ENCODE data around the gene ARHGAP10.

ARHGAP10 gene

DNA sequence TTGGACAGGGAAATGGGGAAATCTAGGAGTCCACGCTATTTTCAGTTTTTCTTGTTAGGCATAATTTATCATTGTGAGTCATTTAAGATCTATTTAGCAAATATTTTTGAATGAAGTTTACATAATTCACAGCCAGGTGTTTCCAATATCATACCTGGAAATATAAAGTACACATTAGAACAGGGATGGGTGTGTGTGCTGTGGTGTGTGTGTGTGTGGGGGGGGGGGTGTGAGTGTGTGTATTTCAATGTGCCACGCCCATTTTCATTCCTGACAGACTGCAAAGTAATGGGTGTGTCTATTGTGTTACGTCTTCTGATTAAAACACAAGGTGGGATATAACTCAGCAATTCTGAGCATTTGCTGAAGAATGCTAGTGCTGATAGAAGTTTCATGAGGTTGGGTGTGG is 33.2 kb downstream of the ARHGAP10 start:
- Histone ChIP-seq H3K27me3 (ENCODE audit: control insufficient read depth, insufficient read depth, low read length, poor library complexity, severe bottlenecking) (no peaks in the 10 kb centered on the region), H3K36me3 (ENCODE audit: control insufficient read depth, insufficient read depth, low read length) (no peaks in the 10 kb centered on the region), H3K27ac (ENCODE audit: insufficient read depth, low read depth, low read length, poor library complexity, severe bottlenecking) (no peak overlapping the region), H3K4me1 (ENCODE audit: control insufficient read depth, insufficient read depth, low read length) (no peaks in the 10 kb centered on the region), H3K4me3 (ENCODE audit: insufficient read depth, low read depth, low read length) (no peak overlapping the region), H3K9me3 (ENCODE audit: control insufficient read depth, low read length) (no peaks in the 10 kb centered on the region)
- 93 to 95% methylated on average over 3 of the region's 3 CpGs for WGBS, 2 experiments

DNA sequence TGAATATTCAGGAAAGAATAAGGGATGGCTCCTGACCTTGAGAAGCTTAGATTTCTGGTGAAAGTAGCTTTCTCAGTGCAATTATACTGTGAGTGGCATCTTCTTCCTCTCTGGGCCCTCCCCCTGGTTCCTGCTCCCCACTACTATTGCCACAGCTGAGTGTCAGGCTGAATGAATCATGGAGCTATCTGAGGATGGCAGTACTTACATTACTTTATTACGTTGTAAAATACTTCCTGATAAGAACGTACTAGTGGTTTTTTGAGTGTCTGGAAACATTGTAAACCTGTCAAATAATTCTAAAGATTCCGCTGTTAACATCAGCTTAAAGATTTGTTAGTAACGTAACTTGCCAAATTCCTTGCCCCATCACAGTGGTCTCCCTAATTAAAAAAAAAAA is 36.2 kb downstream of the ARHGAP10 start:
- 60 to 70% methylated on average over 3 to 4 of the region's 4 CpGs for WGBS, 2 experiments

DNA sequence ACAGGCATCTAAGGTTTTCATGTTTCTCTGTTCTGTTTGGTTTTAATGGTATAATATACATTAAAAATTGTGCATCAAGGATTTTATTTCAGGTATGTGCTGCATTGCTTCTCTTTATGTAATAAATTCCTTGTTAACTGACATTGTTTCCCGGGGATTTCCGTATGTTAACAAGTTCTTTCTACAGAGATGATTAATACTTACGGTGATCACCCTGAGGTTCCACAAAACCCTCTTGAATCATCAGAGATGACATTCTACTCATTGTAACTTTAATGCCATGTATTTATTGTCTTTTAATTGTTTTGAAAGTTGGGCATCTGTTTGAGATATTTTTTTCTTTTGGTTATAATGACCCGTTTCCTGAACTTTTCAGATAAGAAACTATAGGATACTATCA is 37.5 kb downstream of the ARHGAP10 start:
- no peak overlapping the region for H3K27ac ChIP-seq (ENCODE audit: insufficient read depth, low read depth, low read length, poor library complexity, severe bottlenecking)
- H3K4me1 ChIP-seq (ENCODE audit: control insufficient read depth, insufficient read depth, low read length), result peaks cover 9% of the 10 kb centered on the region
- H3K36me3 ChIP-seq (ENCODE audit: control insufficient read depth, insufficient read depth, low read length), result no peaks in the 10 kb centered on the region
- no peaks in the 10 kb centered on the region for H3K9me3 ChIP-seq (ENCODE audit: control insufficient read depth, low read length)
- no peaks in the 10 kb centered on the region for H3K27me3 ChIP-seq (ENCODE audit: control insufficient read depth, insufficient read depth, low read length, poor library complexity, severe bottlenecking)
- H3K4me3 ChIP-seq (ENCODE audit: insufficient read depth, low read depth, low read length), result no peak overlapping the region
- WGBS, 2 experiments, result 88 to 96% methylated on average over 4 of the region's 4 CpGs

More for the DNA sequence above, 36.2 kb downstream of the ARHGAP10 start:
- H3K4me1 ChIP-seq (ENCODE audit: control insufficient read depth, insufficient read depth, low read length), result peaks cover 9% of the 10 kb centered on the region
- no peaks in the 10 kb centered on the region for H3K36me3 ChIP-seq (ENCODE audit: control insufficient read depth, insufficient read depth, low read length)
- H3K27me3 ChIP-seq (ENCODE audit: control insufficient read depth, insufficient read depth, low read length, poor library complexity, severe bottlenecking), result no peaks in the 10 kb centered on the region
- no peaks in the 10 kb centered on the region for H3K9me3 ChIP-seq (ENCODE audit: control insufficient read depth, low read length)
- no peak overlapping the region for H3K27ac ChIP-seq (ENCODE audit: insufficient read depth, low read depth, low read length, poor library complexity, severe bottlenecking)
- H3K4me3 ChIP-seq (ENCODE audit: insufficient read depth, low read depth, low read length), result no peak overlapping the region

DNA sequence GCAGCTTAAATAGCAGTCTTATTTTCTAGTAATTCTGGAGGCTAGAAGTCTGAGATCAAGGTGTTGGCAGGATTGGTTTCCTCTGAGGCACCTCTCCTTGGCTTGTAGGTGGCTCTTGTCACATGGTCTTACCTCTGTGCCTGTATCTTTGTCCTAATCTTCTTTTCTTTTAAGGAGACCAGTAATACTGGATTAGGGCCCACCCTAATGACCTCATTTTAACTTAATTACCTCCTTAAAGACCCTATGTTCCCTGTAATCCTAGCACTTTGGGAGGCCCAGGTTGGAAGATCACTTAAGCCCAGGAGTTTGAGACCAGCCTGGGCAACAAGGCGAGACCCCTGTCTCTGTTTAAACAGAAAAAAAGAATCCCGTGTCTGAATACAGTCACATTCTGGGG is 38.9 kb downstream of the ARHGAP10 start:
- Histone ChIP-seq H3K27me3 (ENCODE audit: control insufficient read depth, insufficient read depth, low read length, poor library complexity, severe bottlenecking) (no peaks in the 10 kb centered on the region), H3K36me3 (ENCODE audit: control insufficient read depth, insufficient read depth, low read length) (no peaks in the 10 kb centered on the region), H3K27ac (ENCODE audit: insufficient read depth, low read depth, low read length, poor library complexity, severe bottlenecking) (no peak overlapping the region), H3K4me1 (ENCODE audit: control insufficient read depth, insufficient read depth, low read length) (peaks cover 9% of the 10 kb centered on the region), H3K9me3 (ENCODE audit: control insufficient read depth, low read length) (no peaks in the 10 kb centered on the region), H3K4me3 (ENCODE audit: insufficient read depth, low read depth, low read length) (no peak overlapping the region)
- WGBS, 2 experiments, result 86 to 94% methylated on average over 2 of the region's 2 CpGs

DNA sequence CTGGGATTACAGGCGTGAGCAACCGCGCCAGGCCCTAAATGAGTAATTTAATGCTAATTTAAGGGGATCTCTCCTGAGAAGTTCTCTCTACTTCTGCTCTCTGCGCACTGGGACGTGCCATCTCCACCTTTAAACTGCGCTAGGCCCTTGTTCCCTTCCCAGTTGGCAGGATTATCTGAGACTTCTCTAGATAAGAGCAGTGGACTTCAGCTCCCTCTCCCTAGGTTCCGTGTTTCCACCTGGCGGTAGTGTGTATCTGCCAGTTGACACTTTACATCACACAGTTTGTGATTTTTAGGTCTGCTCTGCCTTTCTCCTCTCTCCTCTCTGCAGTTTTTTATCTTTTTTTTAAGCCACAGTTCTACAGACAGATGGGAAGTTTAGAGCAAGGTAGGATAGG is 40.2 kb downstream of the ARHGAP10 start:
- peaks cover 9% of the 10 kb centered on the region for H3K4me1 ChIP-seq (ENCODE audit: control insufficient read depth, insufficient read depth, low read length)
- no peaks in the 10 kb centered on the region for H3K36me3 ChIP-seq (ENCODE audit: control insufficient read depth, insufficient read depth, low read length)
- no peaks in the 10 kb centered on the region for H3K27me3 ChIP-seq (ENCODE audit: control insufficient read depth, insufficient read depth, low read length, poor library complexity, severe bottlenecking)
- no peak overlapping the region for H3K27ac ChIP-seq (ENCODE audit: insufficient read depth, low read depth, low read length, poor library complexity, severe bottlenecking)
- H3K9me3 ChIP-seq (ENCODE audit: control insufficient read depth, low read length), result no peaks in the 10 kb centered on the region
- H3K4me3 ChIP-seq (ENCODE audit: insufficient read depth, low read depth, low read length), result no peak overlapping the region
- WGBS, 2 experiments, result 87 to 88% methylated on average over 8 of the region's 8 CpGs

DNA sequence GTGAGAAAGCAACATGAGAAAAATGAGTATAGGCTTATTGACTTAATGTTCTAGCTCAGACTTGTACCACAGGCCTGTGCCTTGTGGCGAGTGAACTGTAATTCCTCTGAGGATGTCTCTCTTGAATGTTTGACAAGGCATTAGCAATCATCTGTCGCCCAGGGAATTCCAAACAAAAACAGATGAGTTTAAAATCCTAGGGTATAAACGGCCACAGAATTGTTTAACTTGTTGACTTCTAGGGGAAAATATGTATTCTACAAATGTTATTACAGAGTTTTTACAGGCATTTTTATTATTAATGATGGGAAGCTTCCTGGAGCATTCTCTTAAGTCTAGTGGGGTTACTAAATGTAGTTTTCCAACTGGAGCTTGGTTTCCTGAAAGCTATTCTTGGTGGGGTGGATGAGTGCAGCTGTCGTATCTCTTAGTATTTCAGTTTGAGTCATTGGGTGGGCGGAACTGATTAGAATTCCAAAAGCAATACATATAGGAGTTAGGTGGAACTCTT is 40.6 kb downstream of the ARHGAP10 start:
- Histone ChIP-seq H3K4me3 (ENCODE audit: insufficient read depth, low read depth, low read length) (no peak overlapping the region), H3K4me1 (ENCODE audit: control insufficient read depth, insufficient read depth, low read length) (peaks cover 9% of the 10 kb centered on the region), H3K9me3 (ENCODE audit: control insufficient read depth, low read length) (no peaks in the 10 kb centered on the region), H3K36me3 (ENCODE audit: control insufficient read depth, insufficient read depth, low read length) (no peaks in the 10 kb centered on the region), H3K27me3 (ENCODE audit: control insufficient read depth, insufficient read depth, low read length, poor library complexity, severe bottlenecking) (no peaks in the 10 kb centered on the region), H3K27ac (ENCODE audit: insufficient read depth, low read depth, low read length, poor library complexity, severe bottlenecking) (no peak overlapping the region)
- WGBS, 2 experiments, result 86 to 88% methylated on average over 5 of the region's 5 CpGs

DNA sequence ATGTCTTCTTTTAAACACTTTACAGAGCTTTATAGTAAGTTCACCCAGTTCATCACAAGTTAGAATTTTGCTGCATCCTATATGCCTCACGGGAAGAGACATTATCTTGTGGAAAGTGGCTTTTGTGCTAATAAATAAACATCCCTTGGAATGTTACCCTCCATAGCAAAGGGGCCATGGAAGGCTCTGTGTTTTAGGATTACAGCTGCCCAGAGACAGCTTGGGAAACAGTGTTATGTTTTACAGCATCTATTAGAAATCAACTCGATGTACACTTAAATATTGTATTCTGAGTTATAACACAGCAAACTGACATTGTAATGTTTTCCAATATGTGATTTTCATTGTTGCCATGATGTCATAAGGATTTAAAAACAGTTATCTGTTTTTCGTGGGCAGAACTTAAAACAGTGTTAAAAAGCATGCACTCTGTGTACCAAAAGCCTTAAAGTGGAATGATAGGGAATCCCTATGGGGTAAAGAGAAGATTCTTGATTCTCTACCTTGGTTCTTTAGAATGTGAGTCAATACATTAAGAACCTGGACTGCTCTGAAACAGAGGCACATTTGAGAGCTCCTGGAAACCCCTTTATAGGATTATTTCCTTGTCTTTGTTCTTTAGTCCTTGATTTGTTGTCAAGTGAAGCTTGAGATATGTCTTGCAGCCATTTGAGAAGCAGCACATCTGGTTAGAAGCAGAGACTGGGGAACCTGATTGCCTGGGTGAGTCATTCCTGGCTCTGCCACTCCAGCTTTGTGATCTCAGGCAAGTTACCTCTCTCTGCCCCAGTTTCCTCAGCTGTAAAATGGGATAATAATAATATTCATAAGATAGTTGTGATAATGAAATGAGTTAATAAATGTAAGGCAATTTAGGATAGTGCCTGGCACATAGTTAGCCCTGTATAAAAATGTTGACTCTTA is 41.6 kb downstream of the ARHGAP10 start:
- Histone ChIP-seq H3K4me3 (ENCODE audit: insufficient read depth, low read depth, low read length) (no peak overlapping the region), H3K4me1 (ENCODE audit: control insufficient read depth, insufficient read depth, low read length) (peaks cover 9% of the 10 kb centered on the region), H3K9me3 (ENCODE audit: control insufficient read depth, low read length) (no peaks in the 10 kb centered on the region), H3K27me3 (ENCODE audit: control insufficient read depth, insufficient read depth, low read length, poor library complexity, severe bottlenecking) (no peaks in the 10 kb centered on the region), H3K36me3 (ENCODE audit: control insufficient read depth, insufficient read depth, low read length) (no peaks in the 10 kb centered on the region), H3K27ac (ENCODE audit: insufficient read depth, low read depth, low read length, poor library complexity, severe bottlenecking) (no peak overlapping the region)
- 81 to 89% methylated on average over 2 to 3 of the region's 3 CpGs for WGBS, 2 experiments

DNA sequence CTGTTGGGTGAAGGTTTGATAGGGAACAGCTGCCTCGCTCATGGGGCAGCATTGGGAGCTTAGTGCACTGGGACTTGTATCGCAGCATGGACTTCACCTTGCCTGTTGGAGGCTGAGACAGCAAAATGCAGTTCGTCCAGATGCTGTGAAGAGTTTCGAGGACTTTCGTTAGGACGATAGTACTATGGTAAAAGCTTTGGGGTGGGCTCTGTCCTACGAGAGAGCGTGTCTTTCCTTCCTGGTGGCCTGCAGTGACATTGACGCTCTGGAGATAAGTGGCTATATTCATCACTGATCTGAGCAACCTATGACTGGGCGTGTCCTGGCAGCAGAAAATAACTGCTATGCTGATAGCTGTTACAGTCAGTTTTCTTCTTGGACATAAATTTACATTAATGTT is 44.8 kb downstream of the ARHGAP10 start:
- WGBS, 2 experiments, result 94 to 96% methylated on average over 10 of the region's 10 CpGs
- Histone ChIP-seq H3K4me1 (ENCODE audit: control insufficient read depth, insufficient read depth, low read length) (peaks cover 9% of the 10 kb centered on the region), H3K36me3 (ENCODE audit: control insufficient read depth, insufficient read depth, low read length) (no peaks in the 10 kb centered on the region), H3K9me3 (ENCODE audit: control insufficient read depth, low read length) (no peaks in the 10 kb centered on the region), H3K27ac (ENCODE audit: insufficient read depth, low read depth, low read length, poor library complexity, severe bottlenecking) (no peak overlapping the region), H3K27me3 (ENCODE audit: control insufficient read depth, insufficient read depth, low read length, poor library complexity, severe bottlenecking) (no peaks in the 10 kb centered on the region), H3K4me3 (ENCODE audit: insufficient read depth, low read depth, low read length) (no peak overlapping the region)

DNA sequence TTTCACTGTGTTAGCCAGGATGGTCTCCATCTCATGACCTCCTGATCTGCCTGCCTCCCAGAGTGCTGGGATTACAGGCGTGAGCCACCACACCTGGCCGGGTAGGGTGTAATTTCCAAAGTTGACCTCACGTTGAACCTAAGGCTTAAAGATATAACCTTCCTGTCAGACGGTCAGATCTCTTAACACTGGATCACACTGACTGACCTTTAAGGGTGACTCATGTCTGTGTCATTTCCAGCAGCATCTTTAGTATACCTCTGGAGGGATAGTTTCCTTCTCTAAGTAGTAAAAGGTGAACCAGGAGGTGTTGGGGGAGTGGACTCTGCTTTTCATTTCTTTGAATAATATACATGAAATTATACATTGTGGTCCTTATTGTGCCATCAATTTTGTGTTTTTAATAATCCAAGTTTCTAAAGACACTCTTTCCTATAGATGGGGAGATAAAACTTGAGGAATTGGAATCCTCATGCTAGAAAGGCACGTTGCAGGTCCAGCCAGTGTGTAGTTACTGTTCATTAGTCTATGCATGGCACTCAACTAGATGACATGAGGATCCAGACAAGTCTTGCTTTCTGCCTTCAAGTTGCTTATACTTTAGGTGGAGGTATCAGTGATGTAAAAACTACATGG is 45.7 kb downstream of the ARHGAP10 start:
- 87 to 95% methylated on average over 5 of the region's 5 CpGs for WGBS, 2 experiments
- H3K27ac ChIP-seq (ENCODE audit: insufficient read depth, low read depth, low read length, poor library complexity, severe bottlenecking), result no peak overlapping the region
- no peak overlapping the region for H3K4me3 ChIP-seq (ENCODE audit: insufficient read depth, low read depth, low read length)

DNA sequence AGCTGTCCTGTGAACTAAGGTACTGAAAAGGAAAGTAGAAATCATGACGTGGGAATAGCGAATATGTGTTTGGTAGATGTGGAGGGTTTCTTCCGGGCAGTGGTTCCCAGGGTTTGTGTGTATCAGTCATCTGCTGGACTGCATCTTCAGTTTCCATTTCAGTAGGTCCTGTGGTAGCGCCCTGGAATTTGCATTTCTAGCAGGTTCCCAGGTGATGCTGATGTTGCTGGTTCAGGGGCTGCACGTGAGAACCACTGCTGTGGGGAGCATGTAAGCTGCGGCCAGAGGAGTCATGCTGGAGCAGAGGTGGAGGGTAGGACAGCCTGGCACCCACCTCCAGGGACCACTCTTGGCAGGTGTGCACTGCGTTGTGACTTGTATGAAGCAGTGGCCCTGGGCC is 47.1 kb downstream of the ARHGAP10 start:
- Histone ChIP-seq H3K9me3 (ENCODE audit: control insufficient read depth, low read length) (no peaks in the 10 kb centered on the region), H3K4me1 (ENCODE audit: control insufficient read depth, insufficient read depth, low read length) (no peaks in the 10 kb centered on the region), H3K27ac (ENCODE audit: insufficient read depth, low read depth, low read length, poor library complexity, severe bottlenecking) (no peak overlapping the region), H3K4me3 (ENCODE audit: insufficient read depth, low read depth, low read length) (no peak overlapping the region), H3K27me3 (ENCODE audit: control insufficient read depth, insufficient read depth, low read length, poor library complexity, severe bottlenecking) (no peaks in the 10 kb centered on the region), H3K36me3 (ENCODE audit: control insufficient read depth, insufficient read depth, low read length) (no peaks in the 10 kb centered on the region)
- 91 to 96% methylated on average over 7 of the region's 7 CpGs for WGBS, 2 experiments

More for the DNA sequence above, 45.7 kb downstream of the ARHGAP10 start:
- peaks cover 3% of the 10 kb centered on the region for H3K4me1 ChIP-seq (ENCODE audit: control insufficient read depth, insufficient read depth, low read length)
- H3K9me3 ChIP-seq (ENCODE audit: control insufficient read depth, low read length), result no peaks in the 10 kb centered on the region
- H3K27me3 ChIP-seq (ENCODE audit: control insufficient read depth, insufficient read depth, low read length, poor library complexity, severe bottlenecking), result no peaks in the 10 kb centered on the region
- no peaks in the 10 kb centered on the region for H3K36me3 ChIP-seq (ENCODE audit: control insufficient read depth, insufficient read depth, low read length)

All from ectodermal cell (in vitro differentiated cells).